Fibroblast of villous mesenchyme (primary cell): ENCODE data around the gene PIAS1. TPM values are rescaled to one million over a fixed set of nuclear protein-coding genes. Genes with fewer than 3 reads are reported as not detected.
"Not testable (repeated sequence)": the region's sequence is repeated elsewhere in the genome, so short reads cannot be mapped to it uniquely, and the experiment has no call there.

Experiments used
- DNase-seq: peaks from one replicate; pipeline ENCODE4 v3.0.0-alpha.2; 2010; ENCODE audit warnings: low read depth
- H3K4me3 ChIP-seq: 2 replicates; pipeline ENCODE4 v1.5.1; 2011; ENCODE audit warnings: low read depth, mild to moderate bottlenecking, low read length
- total RNA-seq: library from RNA; depleted of rRNA; stranded (reverse); fragments of >200 nt; gene quantifications from 2 replicates; pipeline ENCODE4 v1.2.3, GENCODE V29; 2012
- TF ChIP-seq, protein P1 (sequence below): IDR thresholded peaks from 2 replicates; pipeline ENCODE4 v1.5.1; 2012; ENCODE audit warnings: low read depth, mild to moderate bottlenecking, low read length; ENCODE audit not compliant: insufficient read depth

PIAS1 gene
- 28.9 and 46.1 TPM in 2 replicates for total RNA-seq

- TF ChIP-seq, protein P1, sequence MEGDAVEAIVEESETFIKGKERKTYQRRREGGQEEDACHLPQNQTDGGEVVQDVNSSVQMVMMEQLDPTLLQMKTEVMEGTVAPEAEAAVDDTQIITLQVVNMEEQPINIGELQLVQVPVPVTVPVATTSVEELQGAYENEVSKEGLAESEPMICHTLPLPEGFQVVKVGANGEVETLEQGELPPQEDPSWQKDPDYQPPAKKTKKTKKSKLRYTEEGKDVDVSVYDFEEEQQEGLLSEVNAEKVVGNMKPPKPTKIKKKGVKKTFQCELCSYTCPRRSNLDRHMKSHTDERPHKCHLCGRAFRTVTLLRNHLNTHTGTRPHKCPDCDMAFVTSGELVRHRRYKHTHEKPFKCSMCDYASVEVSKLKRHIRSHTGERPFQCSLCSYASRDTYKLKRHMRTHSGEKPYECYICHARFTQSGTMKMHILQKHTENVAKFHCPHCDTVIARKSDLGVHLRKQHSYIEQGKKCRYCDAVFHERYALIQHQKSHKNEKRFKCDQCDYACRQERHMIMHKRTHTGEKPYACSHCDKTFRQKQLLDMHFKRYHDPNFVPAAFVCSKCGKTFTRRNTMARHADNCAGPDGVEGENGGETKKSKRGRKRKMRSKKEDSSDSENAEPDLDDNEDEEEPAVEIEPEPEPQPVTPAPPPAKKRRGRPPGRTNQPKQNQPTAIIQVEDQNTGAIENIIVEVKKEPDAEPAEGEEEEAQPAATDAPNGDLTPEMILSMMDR = no peak
- DNase-seq = peak; percentile 89
- H3K4me3 ChIP-seq = peak within 1 kb of the TSS; percentile 95
These were observed at the start of gene PIAS1 for GRCh38 chr15:68053701-68054627. Gene PIAS1 (plus strand): TSS chr15:68054315. CDS start chr15:68054327, 12 bp downstream.

- not testable (repeated sequence) for H3K4me3 ChIP-seq, DNase-seq
These were observed 46.5 kb upstream of the PIAS1 start for GRCh38 chr15:68007642-68008041.

GRCh38 chr15:68010361-68011153 is 43.6 kb upstream of the PIAS1 start:
- TF ChIP-seq, protein P1 = no peak
- H3K4me3 ChIP-seq = no peak overlapping the region
- no peak for DNase-seq

- no peak overlapping the region for H3K4me3 ChIP-seq
- TF ChIP-seq, protein P1 = no peak
- no peak for DNase-seq
These were observed 41.2 kb upstream of the PIAS1 start for GRCh38 chr15:68012911-68013310.

GRCh38 chr15:68014219-68014618 is 39.9 kb upstream of the PIAS1 start:
- DNase-seq = no peak
- no peak overlapping the region for H3K4me3 ChIP-seq
- TF ChIP-seq, protein P1 = no peak

DNA sequence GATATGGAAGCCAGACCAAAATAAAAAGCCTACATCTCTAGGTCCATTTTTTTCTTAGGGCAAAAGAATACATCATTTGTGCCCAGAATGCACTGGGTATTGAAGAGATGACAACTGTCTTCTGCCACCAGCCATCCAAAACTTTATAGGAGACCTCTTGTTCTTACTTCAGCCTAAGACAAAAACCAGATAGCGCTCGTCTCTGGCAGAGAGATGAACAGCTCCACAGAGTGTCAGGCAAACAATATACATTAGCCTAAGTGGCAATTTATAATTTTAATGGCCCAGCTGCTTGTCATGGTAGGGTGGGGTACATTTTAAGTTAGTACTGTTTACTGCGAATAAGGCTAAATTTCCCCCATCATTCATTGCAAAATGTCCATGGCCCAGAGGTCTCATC is 38.9 kb upstream of the PIAS1 start:
- no peak for DNase-seq
- no peak overlapping the region for H3K4me3 ChIP-seq
- TF ChIP-seq, protein P1 = no peak

GRCh38 chr15:68017201-68017600 is 36.9 kb upstream of the PIAS1 start:
- no peak for DNase-seq
- no peak overlapping the region for H3K4me3 ChIP-seq
- TF ChIP-seq, protein P1 = no peak
